Measurements from ENCODE around the gene GPR152.
"Not testable (repeated sequence)": the region's sequence is repeated elsewhere in the genome, so short reads cannot be mapped to it uniquely, and the experiment has no call there.

Gene GPR152

DNA sequence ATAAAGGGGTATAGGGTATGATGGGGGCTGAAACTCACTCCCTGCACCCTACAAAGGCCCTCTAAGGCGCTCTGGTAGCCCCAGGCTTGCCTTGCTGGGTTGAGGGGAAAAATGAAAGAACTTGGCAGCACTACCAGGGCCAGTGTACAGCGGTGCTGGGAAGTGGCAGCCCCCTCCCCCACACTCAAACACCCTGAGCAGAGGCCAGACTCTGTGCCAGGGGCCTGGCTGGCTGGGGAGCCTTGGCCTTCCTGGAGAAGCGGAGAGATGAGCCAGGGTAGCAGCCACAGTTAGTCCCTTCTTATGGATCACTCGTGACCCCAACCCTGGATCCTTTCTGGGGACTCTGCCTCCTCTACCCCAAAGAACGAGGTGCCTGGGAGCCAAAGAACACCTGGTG lies 13.8 kb upstream of the GPR152 start:
- DNase-seq (ENCODE audit: low spot score): no peak

DNA sequence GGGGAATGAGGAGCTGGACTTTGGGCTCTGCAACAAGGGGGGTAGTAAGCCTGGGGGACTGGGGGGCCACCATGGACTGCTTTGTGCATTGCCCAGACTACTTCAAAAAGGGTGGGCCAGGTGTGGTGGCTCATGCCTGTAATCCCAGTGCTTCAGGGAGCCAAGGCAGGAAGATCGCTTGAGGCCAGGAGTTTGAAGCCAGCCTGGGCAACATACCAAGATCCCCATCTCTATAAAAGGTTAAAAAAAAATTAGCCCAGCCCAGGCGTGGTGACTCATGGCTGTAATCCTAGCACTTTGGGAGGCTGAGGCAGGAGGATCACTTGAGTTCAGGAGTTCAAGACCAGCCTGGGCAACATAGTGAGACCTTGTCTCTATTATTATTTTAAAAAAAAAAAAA lies 13.0 kb upstream of the GPR152 start:
- not testable (repeated sequence) for DNase-seq (ENCODE audit: low spot score)

DNA sequence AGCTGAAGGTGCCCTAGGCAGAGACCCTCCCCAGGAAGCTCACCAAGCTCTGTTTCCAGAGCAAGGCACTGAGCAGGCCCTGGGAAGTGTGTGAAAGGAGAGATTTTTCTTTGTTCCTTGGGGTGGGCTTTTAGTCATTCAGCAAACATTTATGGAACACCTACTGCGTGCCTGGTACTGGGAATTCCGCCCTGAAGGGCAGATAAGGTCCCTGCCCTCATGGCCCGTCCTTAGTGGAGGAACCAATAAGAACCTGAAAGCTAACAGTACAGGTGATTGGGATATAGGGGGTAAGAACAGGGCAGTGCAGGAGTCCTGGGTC lies 12.6 kb upstream of the GPR152 start:
- DNase-seq (ENCODE audit: low spot score): no peak

DNA sequence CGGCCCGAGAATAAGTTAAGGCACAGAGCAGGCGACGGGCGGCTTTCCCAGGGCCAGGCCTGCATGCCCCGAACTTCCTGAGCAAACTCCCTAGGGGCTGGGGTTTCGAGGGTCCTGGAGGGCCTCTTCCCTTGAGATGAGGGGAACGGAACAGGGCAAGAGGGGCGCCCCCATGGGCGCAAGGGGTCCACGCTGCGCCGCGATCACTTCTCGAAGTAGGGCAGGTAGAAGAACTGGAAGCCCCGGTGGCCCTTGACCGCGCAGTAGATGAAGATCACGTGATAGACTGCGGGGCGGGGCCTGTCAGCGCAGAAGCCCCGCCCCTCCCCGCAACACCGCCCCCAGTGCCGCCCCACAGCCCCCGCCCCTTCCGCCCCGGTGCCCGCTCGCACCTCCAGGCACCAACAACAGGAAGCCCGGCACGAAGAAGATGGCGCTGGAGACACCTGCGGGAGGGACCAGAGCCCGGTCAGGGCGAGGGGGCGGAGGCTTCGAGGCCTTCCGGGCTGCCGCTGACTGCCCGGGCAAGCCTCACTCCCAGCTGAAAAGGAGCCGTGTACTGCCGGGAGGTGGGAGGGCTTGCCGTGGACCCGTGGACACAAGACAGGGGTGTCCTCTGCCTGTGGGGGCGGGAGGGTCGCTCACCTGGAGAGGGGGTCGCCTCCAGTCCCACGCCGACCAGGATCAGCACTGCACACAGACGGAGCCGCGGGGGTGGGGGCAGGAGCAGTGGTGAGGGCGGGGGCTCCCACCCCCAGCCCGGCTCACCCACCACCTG lies 12.1 kb upstream of the GPR152 start:
- peak; percentile 96 for DNase-seq (ENCODE audit: low spot score)

DNA sequence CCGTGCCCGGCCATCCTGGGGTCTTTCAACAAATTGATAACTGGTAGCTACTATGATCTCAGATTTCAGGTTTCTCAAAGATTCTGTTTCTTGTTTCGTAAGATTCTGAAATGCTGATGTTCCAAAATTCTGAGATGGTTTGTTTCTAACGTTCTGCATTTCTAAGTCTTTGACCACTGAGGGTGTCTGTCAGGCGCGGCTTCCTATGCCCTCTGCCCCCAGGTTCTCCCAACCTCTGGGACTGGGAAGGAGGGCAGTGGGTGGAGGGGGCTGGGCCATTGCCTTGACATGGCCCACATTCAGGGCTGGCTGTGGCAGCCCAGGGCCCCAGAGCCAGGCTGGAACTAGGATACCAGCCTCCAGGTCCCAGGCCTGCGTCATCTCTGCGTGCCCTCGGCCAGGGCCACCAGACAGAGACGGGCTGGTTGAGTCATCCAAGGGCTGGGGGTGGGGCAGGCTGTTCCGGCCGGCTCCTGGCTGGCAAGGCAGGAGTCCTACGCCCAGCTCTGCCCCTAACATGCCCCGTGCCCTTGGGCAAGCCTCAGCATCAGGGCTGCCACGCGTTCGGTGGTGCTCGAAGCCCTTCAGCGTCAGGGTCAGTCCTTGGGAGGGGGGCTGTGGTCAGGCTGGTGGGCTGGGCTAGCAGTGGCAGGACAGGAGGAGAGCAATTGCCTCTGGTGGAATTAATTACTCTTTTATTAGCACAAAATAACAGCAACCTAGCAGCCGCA lies 11.3 kb upstream of the GPR152 start:
- DNase-seq (ENCODE audit: low spot score): no peak

DNA sequence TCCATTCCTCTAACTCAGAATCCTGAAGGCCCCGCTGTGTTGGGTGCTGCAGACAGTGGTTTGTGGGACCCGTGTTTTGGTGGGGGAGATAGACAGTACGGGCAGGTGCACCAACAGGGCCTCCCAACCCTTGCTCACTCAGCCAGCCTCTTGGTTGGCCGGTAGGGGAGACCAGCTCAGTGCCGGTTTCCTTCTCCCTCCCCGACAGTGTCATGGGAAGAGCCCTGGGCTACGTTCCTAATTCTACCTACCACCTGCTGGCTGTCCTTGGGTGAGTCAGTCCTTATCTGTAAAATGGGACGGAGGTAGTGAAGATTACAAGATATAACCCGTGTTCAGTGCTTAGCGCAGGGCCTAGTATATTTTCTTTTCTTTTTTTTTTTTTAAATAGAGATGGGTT lies 10.7 kb upstream of the GPR152 start:
- no peak for DNase-seq (ENCODE audit: low spot score)

DNA sequence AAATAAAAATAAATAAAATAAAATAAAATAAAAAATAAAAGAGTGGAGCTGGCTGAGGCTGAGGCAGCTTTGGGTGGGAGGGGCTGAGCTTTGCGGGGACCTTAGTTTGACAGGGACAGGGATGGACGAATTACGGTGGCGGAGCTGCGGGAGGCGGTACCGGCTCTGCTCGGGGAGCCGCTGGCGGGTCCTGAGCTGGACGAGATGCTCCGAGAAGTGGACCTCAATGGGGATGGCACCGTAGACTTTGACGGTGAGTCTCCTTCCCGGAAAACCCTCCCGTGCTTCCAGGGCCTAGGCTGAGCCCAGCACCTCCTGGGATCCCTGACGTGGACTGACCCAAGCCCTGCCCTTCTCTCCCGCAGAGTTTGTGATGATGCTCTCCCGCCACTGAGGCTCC lies 5.7 kb upstream of the GPR152 start:
- DNase-seq (ENCODE audit: low spot score): no peak

DNA sequence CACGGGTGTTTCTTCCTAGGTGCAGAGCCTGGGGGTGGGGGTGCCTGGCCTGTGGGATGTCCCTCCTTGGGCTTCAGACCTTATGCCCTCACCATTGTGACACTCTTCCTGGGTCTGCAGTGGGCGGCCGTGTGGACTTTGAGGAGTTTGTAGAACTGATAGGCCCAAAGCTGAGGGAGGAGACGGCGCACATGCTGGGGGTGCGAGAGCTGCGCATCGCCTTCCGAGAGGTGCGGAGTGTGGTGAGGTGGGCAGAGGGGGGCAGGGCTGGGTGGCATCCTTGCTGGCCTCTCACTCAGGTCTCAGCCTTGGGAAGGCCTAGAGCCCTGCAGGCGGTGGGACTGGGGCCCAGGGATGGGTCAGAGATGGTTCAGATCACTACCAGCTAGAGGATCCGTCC lies 4.9 kb upstream of the GPR152 start:
- no peak for DNase-seq (ENCODE audit: low spot score)

DNA sequence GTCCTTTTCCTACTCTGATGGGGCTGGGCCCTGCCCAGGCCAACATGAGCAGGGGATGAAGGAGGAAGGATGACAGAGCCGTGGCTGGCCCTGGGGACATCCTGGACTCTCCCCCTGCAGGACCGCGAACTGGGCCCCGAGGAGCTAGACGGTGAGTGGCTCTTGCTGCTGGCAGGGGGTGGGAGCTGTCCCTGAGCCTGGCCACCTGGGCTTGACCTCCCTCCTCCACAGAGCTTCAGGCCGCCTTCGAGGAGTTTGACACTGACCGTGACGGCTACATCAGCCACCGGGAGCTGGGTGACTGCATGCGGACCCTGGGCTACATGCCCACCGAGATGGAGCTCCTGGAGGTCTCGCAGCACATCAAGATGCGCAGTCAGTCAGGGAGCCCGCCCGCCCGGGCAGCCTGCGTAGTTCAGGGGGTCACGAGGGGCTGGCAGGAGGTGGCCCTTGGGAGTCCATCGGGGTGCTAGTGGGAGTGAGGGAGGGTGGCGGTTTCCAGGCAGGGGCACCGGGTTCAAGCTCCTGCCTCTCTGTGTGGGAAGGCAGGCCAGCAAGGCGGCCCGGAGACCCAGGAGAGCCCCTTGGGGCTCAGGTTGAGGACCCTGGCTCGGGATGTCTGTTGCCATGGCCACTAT lies 3.7 kb upstream of the GPR152 start:
- no peak for DNase-seq (ENCODE audit: low spot score)

DNA sequence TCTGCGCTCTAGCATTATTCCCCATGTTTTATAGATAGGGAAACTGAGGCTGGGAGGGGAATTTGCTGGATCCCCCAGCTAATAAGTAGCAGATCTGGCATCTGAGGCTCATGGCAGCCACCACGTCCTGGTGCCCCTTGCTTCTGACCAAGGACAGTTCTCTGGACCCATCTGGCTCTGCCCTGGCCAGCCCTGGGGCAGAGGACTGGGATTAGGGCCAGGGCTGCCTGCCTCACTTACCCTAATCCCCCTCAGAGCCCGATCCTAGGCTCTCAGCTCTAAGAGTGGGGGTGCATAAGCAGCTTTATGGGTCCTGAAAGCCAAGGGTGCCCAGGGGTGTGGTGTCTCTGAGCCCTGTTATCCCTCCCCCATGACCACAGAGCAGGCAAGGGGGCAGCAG lies 2.5 kb upstream of the GPR152 start, which contains the start of gene CABP4:
TSS of gene CABP4 (plus strand) at position 301 of the 400 bp plus-strand sequence. CDS start at position 371, 70 bp downstream.
- no peak for DNase-seq (ENCODE audit: low spot score)

DNA sequence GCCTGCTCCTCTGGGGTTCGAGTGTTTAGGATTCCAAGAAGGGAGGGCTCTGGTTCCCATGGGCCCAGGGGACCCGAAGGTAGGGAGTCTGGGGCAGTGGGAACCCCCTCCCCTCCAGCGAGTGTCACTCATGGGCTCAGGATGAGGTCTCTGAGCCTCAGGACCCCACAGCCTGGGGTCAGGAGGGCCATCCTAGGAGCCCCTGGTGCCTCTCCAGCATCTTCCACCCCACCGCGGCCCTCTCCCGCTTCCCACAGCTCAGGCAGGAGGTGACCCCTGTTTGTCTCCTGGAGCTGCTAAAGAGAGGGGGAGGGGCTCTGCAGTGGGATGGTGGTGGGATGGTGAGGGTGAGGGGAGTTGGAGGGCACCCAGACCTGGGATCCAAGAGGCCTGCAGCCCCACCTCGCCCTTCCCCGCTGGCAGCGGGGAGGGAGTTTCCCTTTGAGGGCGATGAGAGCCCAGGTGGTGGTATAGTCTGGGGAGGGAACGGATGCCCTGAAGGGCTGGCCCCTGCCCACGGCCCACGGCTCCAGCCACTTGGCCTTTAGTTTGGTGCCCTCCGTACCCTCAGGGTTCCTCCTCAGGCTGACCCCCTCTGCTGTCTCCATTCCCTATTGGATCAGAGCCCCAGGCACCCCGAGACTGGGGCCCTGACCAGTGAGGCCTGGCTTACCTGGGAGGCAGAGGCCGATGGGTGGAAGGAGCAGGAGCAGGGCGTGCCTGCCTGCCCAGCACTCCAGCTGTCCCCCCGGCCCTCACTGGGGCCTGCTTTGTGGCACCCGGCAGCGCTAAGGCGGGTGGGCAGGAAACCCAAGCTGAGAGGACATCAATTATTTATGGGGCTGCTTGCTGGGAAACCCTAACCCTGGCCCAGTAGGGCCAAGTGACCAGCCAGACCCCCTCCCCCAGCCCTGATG lies 1.5 kb upstream of the GPR152 start:
- no peak for DNase-seq (ENCODE audit: low spot score)

DNA sequence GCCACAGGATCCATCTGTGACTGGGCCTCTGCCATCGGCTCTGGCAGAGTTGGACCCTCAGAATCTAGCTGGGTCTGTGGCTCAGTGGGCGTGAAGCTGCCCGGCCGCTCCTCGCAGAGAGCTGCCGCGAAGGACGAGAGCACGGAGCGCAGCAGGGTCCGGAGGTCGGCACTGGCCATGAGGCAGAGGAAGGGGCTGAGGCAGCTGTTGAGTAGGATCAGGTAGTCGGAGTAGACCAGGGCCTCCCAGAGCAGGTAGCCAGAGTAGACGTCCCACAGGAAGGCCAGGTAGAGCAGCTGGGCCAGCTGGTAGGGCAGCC lies 912 bp downstream of the GPR152 start:
- DNase-seq (ENCODE audit: low spot score): no peak

DNA sequence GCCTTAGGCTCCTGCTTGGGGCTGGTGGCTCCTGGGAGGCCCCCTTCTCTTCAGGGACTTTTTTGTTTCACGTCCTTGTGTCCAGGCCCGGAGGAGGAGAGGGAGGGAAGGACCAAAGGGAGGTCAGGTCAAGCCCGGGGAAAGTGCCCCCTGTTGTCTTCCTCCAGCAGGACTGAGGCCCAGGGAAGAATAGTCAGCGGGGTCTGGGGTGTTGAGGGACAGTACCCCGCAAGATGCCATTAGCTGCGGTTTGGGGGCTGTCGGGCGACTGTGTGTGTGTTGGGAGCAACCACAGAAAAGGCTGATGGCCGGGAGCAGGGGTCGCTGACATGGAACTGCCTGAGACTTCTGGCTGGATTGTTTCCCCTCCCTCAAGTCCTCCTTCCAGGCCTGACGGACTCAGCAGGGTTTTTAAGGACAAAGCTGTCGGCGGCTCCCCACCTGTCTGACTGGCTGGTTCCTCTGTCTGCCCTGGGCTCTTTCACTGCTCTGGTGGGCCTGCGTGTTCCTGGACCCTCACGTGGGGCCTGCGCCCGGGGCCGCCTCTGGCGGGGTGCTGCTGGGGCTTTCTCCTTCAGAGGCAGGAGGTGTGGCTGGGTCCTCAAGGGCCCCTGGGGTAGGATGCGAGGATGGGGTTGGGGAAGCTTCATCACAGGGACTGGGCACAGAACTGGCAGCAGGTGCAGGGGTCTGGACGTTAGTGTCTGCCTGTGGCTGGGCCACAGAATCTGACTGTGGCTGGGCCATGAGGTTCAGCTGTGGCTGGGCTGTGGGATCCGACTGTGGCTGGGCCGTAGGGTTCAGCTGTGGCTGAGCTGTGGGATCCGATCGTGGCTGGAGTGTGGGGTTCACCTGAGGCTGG lies 1.5 kb downstream of the GPR152 start:
- DNase-seq (ENCODE audit: low spot score): no peak

DNA sequence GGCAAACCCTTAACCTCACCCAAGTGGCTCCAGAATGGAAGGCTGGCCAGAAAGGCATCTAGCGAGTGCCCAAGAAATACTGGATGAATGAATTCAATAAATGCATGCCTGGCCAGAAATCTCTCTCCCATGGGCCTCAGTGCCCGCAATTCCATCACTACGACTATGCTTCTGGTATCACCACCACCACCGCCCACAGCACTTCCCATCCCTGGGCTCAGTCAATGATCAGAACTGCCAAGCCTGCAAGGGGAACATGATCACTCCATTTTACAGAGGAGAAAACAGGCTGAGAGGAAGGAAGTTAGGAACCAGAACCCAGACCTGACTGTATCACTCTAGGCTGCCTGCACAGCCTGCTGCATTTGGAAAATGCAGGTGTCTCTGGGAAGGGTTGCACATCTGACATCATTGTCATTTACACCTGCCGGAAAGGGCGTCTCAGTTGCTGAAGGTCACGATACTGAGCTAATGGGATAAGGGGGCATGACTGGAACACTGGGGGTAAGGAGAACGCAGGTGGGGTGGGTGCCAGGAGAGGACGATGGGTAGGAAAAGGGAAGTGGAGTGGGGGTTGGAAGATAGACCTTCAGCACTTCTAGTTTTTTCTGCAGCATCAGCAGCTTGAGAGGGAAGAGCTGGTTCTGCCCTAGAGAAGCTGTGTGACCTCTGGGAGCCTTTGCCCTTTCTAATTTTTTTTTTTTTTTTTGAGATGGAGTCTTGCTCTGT lies 3.2 kb downstream of the GPR152 start:
- DNase-seq (ENCODE audit: low spot score): no peak

DNA sequence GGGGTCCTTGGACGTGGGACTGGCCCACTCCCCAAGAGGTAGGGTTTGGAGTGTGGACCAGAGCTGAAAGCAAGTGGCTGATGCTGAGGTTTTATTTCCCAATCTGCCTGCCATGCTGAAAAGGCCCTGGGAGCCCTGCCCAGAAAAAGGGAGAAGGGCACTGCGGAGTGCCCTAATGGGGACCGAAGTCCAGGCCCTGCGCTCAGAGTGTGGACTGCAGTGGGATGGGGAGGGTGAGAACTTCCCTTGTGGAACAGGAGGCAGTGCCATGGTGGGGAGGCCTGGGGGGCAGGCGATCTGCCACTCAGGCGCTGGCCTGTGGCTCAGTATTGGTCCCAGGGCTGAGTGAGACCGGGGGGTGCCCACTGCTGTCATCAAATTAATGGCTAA lies 4.3 kb downstream of the GPR152 start:
- no peak for DNase-seq (ENCODE audit: low spot score)

DNA sequence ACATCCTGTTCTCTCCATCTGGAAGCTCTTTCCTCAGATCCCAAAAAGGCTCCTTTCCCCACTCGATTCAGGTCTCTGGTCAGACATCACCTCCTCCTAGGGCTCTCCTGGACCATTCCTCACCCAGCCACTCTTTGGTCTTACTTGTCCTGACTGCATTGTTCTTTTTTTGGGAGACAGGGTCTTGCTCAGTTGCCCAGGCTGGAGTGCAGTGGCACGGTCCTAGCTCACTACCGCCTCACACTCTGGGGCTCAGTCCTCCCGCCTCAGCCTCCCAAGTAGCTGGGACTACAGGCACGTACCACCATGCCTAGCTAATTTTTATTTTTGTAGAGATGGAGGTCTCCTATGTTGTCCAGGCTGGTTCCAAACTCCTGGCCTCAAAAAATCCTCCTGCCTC lies 7.0 kb downstream of the GPR152 start:
- no peak for DNase-seq (ENCODE audit: low spot score)

DNA sequence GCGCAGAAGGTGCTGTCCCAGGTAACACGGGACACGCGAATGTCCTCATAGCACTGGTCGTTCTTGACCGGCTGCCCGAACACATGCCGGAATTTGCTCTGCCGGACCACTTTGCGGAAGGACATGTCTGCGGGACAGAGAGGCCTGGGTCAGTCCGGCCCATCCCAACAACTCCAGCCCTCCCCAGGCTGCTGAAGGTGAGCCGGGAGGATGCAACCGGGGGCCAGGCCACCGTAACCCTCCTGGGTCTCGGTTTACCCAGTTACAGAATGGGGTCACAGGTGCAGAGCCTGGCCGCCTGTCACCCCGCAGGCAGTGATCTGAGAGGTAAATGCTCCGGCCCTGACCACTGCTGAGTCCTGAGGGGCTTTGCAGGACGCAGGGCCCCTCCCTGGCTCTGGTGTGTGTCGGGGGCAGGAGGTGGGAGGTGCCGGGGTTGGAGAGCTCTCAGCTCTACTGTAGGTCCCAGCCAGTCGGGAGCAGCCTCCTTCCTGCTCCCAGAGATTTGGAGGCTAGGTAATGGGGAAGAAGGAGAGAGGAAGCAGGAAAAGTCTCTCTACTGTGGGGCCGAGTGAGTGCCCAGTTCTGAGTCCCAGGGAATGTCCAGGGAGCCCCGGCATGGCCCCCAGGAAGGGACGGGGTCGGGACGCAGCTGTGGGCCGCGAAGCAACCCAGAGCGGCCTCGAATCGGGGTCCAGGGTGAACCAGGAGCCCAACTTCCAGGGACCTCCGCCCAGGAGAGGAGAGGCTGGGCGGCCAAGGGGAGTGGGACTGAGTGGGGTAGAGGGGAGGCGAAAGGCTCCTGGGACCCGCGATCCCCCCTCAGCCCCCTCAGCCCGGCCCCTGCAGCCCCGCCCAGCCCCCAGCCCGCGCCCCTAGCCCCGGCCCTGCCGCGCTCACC lies 9.8 kb downstream of the GPR152 start:
- DNase-seq (ENCODE audit: low spot score): no peak

DNA sequence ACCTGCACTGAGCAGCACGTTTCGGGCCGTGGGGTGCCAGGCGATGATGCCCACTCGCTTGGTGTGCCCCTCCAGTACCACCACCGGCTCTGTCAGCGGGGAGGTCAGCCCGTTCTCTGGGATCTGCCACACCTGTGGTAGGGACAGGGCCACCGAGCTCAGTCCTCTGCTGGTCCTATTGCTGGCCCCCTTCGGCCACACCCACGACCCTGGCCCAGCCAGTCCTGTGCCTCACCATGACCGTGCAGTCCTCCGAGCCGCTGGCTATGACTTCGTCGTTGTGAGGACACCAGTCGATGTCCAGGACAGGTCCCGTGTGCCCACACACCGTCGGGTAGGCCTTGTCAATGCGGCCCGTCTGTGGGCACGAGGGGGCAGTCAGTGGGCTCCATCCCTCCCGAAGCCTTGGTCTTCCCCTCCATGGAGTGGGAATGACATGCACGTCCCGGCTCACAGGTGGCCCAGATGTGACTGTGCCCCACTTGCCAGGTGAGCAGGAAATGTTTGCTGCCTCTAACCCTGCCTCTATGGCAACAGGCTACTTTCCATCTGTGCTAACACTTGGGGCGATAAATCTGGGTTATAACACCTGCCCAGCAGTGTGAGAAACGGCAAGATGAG lies 10.7 kb downstream of the GPR152 start:
- DNase-seq (ENCODE audit: low spot score): no peak

DNA sequence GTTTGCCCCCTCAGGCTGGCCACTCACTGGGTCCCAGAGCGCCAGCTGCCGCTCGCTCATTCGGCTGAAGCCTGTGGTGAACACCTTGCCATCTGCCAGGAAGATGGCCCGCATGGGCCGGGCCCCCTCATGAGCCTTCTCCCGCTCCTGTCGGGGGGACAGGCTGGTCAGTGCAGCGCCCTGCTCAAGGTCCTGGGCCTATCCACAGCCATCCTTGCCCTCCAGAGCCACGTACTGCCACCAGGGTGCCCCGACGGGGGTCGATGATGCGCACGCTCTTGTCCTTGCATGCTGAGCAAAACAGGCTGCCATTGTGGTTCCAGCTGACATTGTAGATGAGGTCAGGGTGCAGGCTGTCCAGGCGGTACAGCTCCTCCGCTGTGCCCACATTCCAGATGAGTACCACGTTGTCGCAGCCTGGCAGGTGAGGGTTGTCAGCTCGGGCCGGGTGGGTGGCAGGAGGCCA lies 11.4 kb downstream of the GPR152 start:
- DNase-seq (ENCODE audit: low spot score): no peak
